Measurements from ENCODE around the gene TNNC2. TPM values are rescaled to one million over a fixed set of nuclear protein-coding genes. Genes with fewer than 3 reads are reported as not detected.

TNNC2 gene
- total and polyA plus RNA-seq, 9 of the 15 experiments (the other 6 are each of a cell fraction or from before 2014, with no cell fraction given) = not detected

DNA sequence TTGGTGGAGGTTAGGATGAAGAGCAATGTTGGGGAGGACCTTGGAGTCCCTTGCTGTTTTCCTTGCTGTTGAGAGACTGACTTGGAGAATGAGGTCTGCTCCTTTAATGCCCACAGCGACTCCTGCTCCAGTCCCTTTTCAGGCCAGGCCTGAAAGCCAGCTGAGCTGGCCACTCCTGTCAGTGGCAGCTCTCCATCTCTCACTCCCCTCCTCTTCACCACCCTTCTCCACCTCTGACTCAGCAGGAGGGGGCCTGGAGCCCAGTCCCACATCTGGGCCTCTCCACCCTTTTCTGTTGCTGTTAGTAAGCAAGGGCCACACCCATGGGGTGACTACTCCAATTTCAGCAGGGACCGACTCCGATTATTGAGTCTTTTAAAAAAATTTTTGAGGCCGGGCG lies 8.7 kb upstream of the TNNC2 start (continued):
- TF ChIP-seq GABPB2 (CRISPR knock-in tag; conservative IDR thresholded peaks at IDR 0.05) = no peak
- no peak for TF ChIP-seq AFF1 (IDR thresholded peaks at IDR 0.05; ENCODE audit: low read depth in 1 of 2, partially characterized antibody in 2 of 2)
- TF ChIP-seq CBFA2T2 (conservative IDR thresholded peaks at IDR 0.05) = no peak; the same call in 1 of the 2 replicates
- TF ChIP-seq ARID2 (IDR thresholded peaks at IDR 0.05) = no peak
- TF ChIP-seq CREB3 (tag; conservative IDR thresholded peaks at IDR 0.05; ENCODE audit: low read depth) = no peak
- TF ChIP-seq ZNF395 (CRISPR knock-in tag; IDR thresholded peaks at IDR 0.05) = no peak
- no peak for TF ChIP-seq ZNF197 (CRISPR knock-in tag; IDR thresholded peaks at IDR 0.05; ENCODE audit: low read depth)
- TF ChIP-seq ZFP1 (CRISPR knock-in tag; IDR thresholded peaks at IDR 0.05) = no peak
- TF ChIP-seq MEIS2 (IDR thresholded peaks at IDR 0.05; ENCODE audit: partially characterized antibody) = peak; percentile 48
- TF ChIP-seq ARNT (IDR thresholded peaks at IDR 0.05) = no peak
- TF ChIP-seq FOXP4 (CRISPR knock-in tag; IDR thresholded peaks at IDR 0.05; ENCODE audit: borderline replicate concordance) = no peak
- TF ChIP-seq FOXM1 (IDR thresholded peaks at IDR 0.05; ENCODE audit: low read depth) = no peak
- no peak for TF ChIP-seq FOXM1 (CRISPR knock-in tag; IDR thresholded peaks at IDR 0.05; ENCODE audit: low read depth)
- no peak for TF ChIP-seq GABPA (tag; conservative IDR thresholded peaks at IDR 0.05; ENCODE audit: low read depth)
- TF ChIP-seq BRD9 (IDR thresholded peaks at IDR 0.05; ENCODE audit: low read depth, partially characterized antibody) = no peak
- no peak for TF ChIP-seq FOXJ3 (CRISPR knock-in tag; IDR thresholded peaks at IDR 0.05)
- no peak for TF ChIP-seq ZBED1 (IDR thresholded peaks at IDR 0.05)
- no peak for TF ChIP-seq ZNF785 (CRISPR knock-in tag; IDR thresholded peaks at IDR 0.05)
- TF ChIP-seq PCBP2 (IDR thresholded peaks at IDR 0.05; ENCODE audit: low read depth, low read length, poor library complexity, severe bottlenecking) = no peak
- TF ChIP-seq ERF (CRISPR knock-in tag; IDR thresholded peaks at IDR 0.05) = no peak

Data from K562 (cell line).